HG02885 (cell line): Measurements from ENCODE around the gene RAMACL.

Experiments used
- ATAC-seq: cut with Tn5 transposase; IDR thresholded peaks from one replicate; pipeline ENCODE4 v1.9.1; 2021; ENCODE audit warnings: mild to moderate bottlenecking; ENCODE audit not compliant: unreplicated experiment, poor library complexity

RAMACL gene

GRCh38 chr6:166618866-166619761 lies 32.6 kb upstream of the RAMACL start:
- ATAC-seq: no peak

GRCh38 chr6:166618251-166618650 lies 31.8 kb upstream of the RAMACL start:
- no peak for ATAC-seq

GRCh38 chr6:166617359-166617758 lies 30.9 kb upstream of the RAMACL start:
- ATAC-seq: no peak

GRCh38 chr6:166616261-166617238 lies 30.1 kb upstream of the RAMACL start:
- ATAC-seq: no peak

GRCh38 chr6:166615059-166615770 lies 28.7 kb upstream of the RAMACL start:
- ATAC-seq: no peak

- no peak for ATAC-seq
Observed at GRCh38 chr6:166614589-166614988, 28.1 kb upstream of the RAMACL start.

- no peak for ATAC-seq
Observed at GRCh38 chr6:166614171-166614583, 27.7 kb upstream of the RAMACL start.

GRCh38 chr6:166613027-166613426 lies 26.5 kb upstream of the RAMACL start:
- no peak for ATAC-seq

GRCh38 chr6:166612471-166612881 lies 26.0 kb upstream of the RAMACL start:
- no peak for ATAC-seq

- no peak for ATAC-seq
Observed at GRCh38 chr6:166611631-166612030, 25.2 kb upstream of the RAMACL start.

- no peak for ATAC-seq
Observed at GRCh38 chr6:166610069-166610468, 23.6 kb upstream of the RAMACL start.

GRCh38 chr6:166608774-166609173 lies 22.3 kb upstream of the RAMACL start:
- no peak for ATAC-seq

- ATAC-seq: no peak
Observed at GRCh38 chr6:166605752-166606151, 19.3 kb upstream of the RAMACL start.

- no peak for ATAC-seq
Observed at GRCh38 chr6:166604911-166605310, 18.4 kb upstream of the RAMACL start.

- ATAC-seq: no peak
Observed at GRCh38 chr6:166604328-166604727, 17.9 kb upstream of the RAMACL start.

GRCh38 chr6:166603043-166603690 lies 16.7 kb upstream of the RAMACL start:
- ATAC-seq: no peak

GRCh38 chr6:166601956-166602355 lies 15.5 kb upstream of the RAMACL start:
- no peak for ATAC-seq

- ATAC-seq: no peak
Observed at GRCh38 chr6:166600931-166601330, 14.5 kb upstream of the RAMACL start.

- no peak for ATAC-seq
Observed at GRCh38 chr6:166599205-166599604, 12.7 kb upstream of the RAMACL start.
